Left colon (tissue), 2 donors: ENCODE results near the gene LSP1. TPM values are rescaled to one million over a fixed set of nuclear protein-coding genes. Genes with fewer than 3 reads are reported as not detected.

Experiments
- ATAC-seq: fragments of 200-7000 bp; cut with Tn5 transposase; one replicate; pipeline ENCODE4 v1.9.1; 2020; ENCODE audit warnings: mild to moderate bottlenecking, moderate library complexity
- DNase-seq, 2 donors: peaks; one replicate each; pipeline ENCODE4 v3.0.0-alpha.2; 2020
- intact Hi-C, 2 donors: fragments of 100-400 bp; cut with DNase I in 1 of 2; cut with micrococcal nuclease in 1 of 2; formaldehyde crosslinking; loops; one replicate each; pipeline versions ENCODE4 v1.11.2 to v1.14.0; 2022; cut with DNase I, micrococcal nuclease
- total RNA-seq, 2 donors: library from RNA; stranded (reverse); fragmentation: NEBNext Ultra II Directional; extraction: Animal tissue kit (Norgen Biotek cat#: 25700); gene quantifications; one replicate each; pipeline ENCODE4 v1.2.1, GENCODE V29; 2021
- donor health status: DM: no; HTN: no; CAD: no.
- donor health status: DM: yes; HTN: yes; CAD: no.

LSP1 gene
- total RNA-seq, 2 donors from 2014 or later: 9.9 to 28.6 TPM

DNA sequence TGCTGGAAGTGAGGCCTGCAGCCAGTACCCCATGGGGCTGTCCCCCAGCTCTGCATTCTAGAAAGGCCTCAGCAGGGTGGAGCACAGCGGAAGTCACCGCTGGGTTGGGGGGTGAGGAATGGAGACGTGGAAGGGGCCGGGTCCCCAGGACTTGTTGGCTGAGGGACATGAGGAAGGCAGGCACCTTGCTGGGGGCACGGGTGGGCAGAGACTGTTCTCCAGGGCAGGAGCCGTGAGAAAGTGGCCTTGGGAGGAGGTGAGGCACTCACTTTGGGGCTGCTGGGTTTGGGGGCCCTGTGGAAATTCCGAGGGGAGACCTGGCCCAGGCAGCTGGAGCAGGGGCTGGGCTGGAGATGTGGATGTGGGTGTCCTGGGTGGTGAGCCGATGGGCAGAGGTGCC is 9.1 kb upstream of the LSP1 start:
- DNase-seq: no peak
- intact Hi-C loops: no loop called here
- ATAC-seq: no peak

DNA sequence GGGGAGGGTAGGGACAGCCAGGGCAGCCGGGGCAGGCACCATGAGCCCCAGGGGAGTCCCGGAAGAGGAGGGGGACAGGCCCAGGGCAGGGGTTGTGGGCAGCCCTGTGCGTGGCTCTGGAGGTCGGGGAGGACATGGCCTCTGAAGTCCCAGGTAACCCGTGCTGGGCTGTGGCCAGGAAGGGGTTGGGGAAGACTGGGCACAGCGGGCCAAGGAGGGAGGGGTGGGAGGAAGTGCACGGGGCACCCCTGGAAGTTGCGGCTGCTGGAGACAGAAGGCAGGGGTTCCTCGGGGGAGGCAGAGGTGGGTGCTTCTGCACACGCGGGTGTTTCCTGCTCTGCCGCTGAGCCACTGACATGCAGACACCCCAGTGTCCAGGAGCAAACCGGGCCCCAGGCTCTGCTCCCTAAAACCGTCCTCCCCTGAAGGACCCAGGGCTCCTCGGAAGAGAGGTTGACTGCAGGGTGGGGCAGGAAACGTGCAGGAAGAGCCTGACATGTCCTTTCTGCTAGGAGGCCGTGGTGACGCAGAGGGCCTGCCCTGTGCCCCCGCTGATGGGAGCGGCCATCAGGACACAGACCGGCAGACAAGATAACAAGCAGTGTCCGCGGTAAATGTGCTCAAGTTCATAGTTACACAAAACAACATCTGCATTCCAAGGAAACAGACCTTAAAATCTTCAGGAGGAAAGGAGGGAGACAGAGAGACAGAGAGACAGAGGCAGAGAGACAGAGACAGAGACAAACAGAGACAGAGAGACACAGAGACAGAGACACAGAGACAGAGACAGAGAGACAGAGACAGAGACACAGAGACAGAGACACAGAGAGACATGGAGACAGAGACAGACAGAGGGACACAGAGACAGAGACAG is 8.4 kb upstream of the LSP1 start:
- ATAC-seq (peak; percentile 81), DNase-seq (no peak)
- intact Hi-C loops: no loop called here

DNA sequence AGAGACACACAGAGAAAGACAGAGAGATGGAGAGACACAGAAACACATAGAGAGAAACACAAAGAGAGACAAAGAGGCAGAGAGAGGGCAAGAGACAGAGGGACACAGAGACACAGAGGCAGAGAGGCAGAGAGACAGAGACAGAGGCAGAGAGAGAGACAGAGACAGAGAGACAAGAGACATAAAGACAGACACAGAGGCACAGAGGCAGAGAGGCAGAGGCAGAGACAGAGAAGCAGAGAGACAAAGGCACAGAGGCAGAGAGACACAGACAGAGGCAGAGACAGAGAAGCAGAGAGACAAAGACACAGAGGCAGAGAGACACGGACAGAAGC is 7.8 kb upstream of the LSP1 start:
- intact Hi-C loops: no loop called here
- DNase-seq (no peak), ATAC-seq (no peak)

DNA sequence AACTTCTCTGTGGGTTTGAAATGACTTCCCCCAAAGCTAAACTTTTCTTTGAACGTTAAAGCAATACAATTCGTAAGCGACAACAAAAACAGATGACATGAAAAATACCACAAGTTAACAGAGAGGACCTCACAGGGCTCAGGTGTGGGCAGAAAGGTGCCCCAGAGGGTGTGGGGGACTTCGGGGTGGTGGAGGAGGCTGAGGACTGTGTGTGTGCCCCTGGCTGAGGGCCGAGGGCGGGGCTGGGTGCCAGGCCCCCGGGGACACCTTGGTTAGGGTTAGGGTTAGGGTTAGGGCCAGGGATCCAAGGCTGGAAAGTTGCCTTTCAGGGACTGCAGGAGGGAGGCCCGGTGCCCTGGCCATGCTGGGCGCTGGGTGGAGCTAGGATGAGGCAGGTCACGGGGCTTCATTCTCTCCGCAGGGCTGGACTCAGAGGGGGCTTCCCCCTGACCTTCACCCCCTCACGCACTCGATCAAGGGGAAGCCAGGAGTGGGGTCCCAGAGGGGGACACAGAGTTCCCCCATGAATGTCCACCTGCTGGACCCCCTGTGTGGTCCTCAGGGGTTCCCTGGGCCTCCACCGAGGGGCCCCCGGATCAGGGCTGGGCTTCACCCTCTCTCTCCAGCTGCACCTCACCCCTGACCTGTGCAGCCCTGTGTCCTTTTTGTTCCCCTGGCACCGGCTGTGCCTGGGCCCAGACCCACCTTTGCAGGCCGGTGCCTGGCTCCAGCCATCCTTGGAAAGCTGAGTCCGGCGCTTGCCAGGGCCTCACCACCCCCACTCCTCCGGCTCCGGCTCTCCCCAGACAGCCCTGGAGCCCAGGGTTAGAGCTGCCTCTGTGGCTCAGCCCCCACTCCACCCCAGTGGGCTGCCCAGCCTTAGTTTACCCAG is 7.1 kb upstream of the LSP1 start:
- no peak for ATAC-seq
- no peak for DNase-seq
- intact Hi-C loops: no loop called here

DNA sequence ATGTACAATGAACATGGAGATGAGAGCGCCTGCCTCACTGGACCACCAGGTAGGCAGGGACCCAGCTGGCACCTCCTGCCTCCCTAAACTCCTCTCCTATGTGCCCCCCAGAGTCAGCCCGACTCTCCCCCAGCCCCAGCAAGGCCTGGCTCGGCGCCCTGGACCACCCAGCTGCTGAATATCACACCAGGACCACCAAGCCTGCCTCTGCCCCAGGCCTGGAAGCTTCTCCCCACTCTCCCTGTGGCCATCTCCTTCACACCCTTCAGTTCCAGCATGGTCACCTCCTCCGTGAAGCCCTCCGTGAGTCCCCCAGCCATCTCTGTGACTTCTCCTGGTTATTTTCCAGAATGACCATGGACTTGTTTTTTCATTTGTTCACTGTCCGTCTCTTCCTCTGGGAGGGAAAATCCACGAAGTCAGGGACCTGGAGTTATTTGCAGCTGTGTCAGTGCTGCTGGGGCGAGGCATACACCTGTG is 6.4 kb upstream of the LSP1 start:
- DNase-seq (no peak), ATAC-seq (no peak)
- intact Hi-C loops: no loop called here

DNA sequence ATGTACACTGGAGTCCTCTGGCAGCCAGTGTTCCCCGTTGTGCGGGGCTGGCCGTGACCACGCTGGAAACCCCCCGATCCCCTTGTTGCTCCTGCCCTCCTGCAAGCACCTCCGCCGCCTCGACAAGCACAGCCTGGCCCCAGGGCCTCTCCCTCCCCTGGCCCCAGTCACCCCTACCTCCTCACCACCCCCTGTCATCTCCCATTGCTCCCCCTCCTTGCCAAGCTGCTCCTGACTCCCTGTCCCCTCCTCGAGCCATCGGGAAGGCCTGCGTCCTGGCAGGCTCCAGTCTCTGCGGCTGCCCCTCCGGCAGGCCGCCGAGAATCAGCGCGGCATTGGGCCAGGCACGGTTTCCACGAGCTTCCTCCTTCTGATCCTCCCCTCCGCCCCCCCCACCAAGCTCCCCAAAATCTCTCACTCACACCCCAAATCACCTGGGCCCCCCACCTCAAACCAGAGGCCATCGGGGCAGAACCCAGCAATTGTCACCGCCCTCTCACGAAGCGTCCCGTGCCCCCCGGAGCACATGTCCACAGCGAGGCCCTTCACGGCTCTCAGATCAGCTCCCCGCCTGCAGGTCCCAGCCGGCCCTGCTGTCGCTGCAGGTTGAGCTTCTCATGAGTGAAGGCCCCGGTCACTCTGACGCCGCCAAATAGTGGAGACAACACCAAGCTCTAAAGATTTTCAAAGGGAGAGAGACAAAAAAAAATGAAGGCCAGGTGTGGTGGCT is 5.7 kb upstream of the LSP1 start:
- ATAC-seq (no peak), DNase-seq (no peak)
- intact Hi-C loops: no loop called here

DNA sequence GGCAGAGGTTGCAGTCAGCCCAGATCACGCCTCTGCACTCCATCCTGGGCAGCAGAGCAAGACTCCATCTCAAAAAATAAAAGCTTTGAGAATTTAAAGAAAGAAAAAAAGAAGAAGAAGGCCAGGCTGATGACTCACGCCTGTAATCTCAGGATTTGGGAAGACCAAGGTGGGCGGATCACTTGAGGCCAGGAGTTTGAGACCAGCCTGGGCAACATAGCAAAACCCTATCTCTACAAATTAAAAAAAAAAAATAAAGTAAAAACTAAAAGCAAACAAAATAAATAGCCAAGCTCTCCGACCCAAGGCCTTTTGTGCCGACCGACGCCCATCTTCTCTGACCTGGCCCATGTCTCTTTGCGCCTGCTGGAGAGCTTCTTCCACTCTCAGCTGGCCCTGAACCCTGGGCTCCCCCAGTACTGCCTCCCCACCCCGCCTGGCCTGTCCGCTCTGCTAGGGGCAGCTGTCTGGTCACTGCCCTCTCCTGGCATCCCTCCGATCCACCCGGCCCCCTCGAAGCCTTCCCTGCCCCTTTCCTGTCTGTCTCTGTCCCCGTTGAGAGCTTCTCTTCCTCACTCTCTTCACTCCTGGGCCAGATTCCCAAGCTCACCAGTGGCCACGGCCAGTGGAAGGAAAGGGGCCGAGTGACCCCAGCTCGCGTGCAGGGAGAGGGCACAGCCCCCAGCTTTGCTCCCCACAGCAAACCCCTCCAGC is 4.8 kb upstream of the LSP1 start:
- no peak for ATAC-seq

DNA sequence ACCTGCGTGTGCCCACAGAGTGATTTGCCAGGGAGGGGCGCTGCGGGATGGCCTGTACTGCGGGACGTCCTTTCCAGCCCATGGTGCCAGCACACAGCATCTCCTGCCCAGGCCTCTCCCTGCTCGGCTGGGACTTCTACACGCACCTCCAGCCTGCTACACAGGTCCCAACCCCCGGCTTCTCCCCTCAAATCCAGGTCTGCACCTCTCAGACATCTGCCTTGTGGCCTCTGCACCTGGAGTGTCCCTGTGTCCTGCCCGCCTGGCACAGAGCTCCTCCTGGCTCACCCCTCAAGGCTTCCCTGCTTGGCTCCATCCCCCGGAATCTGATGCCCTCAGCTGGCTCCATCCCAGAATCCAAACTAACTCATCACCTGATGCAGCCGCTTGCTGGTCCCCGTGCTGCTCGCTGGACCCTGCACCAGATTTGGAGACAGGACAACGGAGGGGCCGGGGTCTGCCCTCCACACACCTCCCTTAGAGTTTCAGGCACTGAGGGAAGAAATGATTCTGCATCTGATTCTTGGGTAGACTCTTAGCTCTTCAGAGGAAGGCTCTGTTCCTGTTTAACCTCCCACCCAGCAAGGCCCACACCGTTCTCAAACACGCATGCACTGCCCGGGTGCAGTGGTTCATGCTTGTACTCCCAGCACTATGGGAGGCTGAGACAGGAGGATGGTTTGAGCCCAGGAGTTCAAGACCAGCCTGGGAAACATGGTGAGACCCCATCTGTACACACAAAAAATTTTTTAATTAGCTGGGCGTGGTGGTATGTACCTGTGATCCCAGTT is 4.0 kb upstream of the LSP1 start:
- intact Hi-C loops: no loop called here
- DNase-seq (no peak), ATAC-seq (no peak)

More for the DNA sequence above, 4.8 kb upstream of the LSP1 start:
- intact Hi-C loops: no loop called here
- no peak for DNase-seq

DNA sequence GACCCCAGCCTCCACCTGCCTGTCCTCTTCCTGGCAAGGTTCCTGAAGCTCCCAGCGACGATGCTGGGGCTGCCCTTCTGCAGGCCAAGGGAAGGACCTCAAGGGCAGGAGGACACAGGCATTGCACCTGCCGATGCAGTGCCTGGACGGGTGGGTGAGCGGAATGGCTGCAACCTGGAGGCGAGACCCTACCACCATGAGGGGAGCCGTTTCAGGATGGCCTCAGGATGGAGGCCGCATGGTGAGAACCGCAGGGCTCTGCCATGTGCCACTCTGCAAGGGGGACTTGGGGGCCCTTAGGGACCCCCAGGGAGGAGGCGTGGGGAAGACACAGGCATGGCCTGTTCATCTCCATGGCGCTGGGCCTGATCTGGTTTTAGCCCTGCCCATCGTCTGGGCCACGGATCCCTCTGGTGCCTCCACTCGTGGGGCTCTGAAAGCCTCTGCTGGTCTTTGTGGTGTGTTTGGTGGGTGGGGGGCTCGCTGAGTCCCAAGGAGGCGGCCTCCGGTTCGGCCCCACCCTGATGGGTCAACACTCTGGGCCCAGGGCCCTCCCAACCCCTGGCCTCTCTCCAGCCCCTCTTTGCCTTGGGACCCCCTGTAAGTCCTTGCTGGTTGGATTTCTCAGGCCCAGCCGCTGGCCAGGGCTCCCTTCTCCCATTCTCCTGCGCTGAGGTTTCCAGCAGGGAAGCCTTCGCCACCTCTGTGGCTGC is 1.3 kb upstream of the LSP1 start:
- DNase-seq (no peak), ATAC-seq (no peak)
- intact Hi-C loops: no loop called here

DNA sequence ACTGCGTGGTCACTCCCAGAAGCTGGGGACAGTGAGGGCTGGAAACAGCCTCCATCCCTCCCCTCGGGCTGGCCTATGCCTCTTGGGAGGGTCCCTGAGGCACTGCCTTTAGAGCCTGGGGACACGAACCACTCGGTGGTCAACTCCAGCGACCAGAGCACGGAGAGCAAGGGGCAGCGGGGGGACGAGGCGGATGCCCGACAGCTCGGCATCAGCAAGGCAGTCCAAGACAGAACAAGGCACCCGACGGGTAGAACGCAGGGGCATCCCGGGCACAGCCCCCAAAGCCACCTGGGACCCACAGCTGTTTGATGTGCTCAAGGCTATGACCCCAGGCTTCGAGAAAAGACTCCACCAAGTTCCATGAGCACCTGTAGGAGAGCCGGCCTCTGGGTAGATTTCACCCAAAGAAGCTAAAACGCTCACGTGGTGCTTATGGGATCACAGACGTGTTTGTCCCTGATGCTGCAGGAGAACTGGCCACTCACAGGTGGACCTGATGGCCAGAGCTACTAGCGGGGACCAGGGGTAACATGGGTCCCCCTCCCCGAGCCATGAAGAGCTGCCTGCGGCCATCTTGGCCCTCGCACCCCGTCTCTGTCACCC is 510 bp upstream of the LSP1 start:
- no peak for DNase-seq
- no peak for ATAC-seq

DNA sequence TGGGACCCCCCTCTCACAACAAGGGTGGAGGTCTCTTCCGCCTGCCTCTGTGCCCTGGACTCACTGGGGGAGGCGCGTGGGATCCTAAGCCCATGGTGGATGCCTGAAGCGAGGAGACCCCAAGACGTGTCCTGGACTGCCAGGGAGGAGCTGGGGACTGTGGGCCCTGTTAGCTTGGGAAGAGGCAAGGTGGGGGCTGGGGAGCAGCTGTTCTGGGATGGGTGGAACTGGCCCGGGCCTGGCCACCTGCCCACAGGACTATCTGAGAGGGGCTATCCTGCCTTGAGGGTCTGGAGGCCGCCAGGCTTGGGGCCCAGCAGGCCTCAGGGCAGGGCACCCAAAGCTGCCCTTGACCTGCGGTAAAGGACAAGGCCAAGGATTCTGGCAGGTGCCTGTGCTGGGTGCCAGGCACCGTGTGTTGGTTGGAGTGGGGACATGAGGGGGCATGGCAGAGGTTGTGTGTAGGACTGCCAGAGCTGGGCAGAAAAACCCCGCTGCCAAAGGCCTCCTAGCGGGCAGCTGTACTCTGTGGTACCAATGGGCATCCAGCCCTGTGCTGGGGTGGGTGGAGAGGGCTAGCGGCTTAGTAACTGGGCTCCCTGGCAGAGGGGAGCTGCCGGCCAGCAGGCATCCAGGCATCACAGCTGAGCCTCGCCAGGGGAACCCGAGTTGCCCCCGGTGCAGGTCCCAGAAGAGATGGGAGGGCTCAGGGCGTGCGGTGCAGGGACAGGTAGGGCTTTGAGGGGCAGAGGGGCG is 670 bp downstream of the LSP1 start:
- no peak for DNase-seq
- ATAC-seq: no peak
- intact Hi-C loops: no loop called here

More for the DNA sequence above, 510 bp upstream of the LSP1 start:
- intact Hi-C loops: no loop called here

DNA sequence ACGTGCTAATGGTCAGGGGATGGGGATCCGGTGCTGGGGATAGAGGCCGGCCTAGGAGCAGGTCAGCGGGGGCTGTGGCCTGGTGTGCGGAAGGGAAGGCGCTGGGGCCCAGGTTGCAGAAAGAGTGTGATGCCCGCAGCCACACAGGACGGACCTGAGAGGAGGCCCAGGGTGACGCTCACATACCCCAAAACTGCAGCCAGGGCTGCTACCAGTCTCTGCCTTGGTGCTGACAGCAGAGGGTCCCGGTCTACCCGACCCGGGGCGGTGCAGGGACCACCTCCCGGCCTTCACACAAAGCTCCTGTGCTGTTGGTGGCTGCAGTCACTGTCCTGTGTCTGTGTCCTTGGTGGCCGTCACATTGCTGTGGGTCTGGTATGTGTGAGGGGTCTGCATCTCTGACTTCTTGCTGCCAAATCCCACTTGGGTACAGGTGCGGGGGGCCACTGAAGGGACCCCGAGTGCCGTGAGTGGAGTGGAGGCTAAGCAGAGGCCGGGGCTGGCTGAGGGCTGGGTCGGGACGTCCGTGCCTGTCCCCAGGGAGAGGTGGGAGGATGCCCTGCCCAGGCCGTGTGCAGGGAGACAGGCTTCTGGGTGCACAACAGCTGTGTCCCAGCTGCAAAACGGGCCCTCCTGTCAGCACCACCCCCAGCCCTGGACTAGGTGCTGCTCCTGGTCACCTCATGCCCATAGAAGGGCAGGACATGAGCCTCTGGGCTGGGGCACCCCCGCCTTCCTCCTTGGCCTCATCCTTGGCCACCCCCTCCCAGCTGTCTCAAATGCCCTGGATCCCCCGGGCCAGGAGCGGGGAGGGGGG is 1.5 kb downstream of the LSP1 start:
- DNase-seq (no peak), ATAC-seq (no peak)
- intact Hi-C loops: no loop called here

DNA sequence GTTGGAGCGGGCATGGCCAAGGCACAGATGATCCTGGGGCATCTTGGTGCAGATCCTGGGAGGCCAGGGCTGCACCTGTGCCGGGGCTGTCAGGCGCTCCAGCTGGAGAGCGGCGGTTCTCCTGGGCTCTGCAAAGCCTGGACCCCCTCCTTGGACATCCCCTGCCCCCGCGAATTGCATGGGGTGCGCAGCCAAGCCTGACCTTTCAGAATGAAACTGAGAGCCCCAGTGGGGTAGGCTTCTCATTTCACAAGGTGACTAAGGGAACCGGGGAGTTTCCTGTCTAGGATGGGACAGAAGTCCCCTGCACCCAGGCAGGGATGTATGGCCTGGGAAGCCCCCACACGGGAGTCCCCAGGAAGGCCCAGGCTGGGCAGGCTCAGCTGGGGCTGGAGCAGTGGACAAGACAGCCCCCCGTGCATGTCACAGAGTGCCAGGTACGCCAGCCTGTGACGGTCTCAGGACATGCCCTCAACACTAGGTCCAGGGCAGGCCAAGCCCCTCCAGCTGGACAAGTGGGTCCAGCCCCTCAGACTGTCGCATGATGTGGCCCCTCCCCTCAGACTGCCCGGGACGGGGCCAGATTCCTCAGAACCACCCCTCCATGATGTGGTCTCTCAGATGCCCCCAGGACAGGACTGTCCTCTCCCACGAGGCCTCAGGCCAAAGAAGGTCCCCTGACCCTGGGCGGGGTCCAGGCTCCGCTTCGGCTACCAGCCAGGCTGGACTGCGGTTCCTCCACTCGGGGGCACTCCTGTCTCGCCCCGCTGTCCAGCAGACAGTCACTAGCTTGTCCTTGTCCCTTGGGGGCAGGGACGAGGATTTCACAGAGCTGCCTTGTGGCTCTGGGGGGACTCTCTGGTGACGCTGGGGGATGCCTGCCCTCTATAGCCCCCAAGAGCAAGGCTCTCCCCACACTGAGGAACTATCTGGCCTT is 2.3 kb downstream of the LSP1 start:
- ATAC-seq (no peak), DNase-seq (no peak)
- intact Hi-C loops: no loop called here

DNA sequence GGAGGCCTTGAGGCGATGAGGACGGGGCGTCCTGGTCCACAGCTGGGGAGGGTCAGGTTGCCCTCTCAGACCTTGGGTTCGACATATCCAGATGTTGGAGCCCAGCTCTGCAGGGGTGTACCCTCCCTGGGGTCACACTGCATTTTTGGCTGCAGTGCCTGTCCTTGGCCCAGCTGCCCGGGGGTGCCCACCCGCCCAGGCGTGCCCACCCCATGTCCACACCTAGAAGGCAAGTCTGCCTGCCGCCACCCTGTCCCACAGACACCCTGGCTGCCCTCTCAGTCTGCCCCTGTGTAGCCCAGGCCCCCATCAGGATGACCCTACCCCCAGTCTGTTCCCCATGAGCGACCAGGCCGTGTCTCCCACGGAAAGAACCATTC is 3.0 kb downstream of the LSP1 start:
- DNase-seq (no peak), ATAC-seq (no peak)
- intact Hi-C loops: no loop called here
